ENCODE measurements around the gene SLC24A3. TPM values are rescaled to one million over a fixed set of nuclear protein-coding genes. Genes with fewer than 3 reads are reported as not detected.

The SLC24A3 gene
- total RNA-seq, 2 donors from 2014 or later = 0.07 TPM; not detected in 1

- no peak overlapping the region for H3K27ac Mint-ChIP-seq
- H3K9me3 Mint-ChIP-seq = peaks cover 0 to 1% of the 10 kb centered on the region in 2 donors
- peaks cover 8% of the 10 kb centered on the region for H3K27me3 Mint-ChIP-seq (ENCODE audit: low read depth)
- no peaks in the 10 kb centered on the region for H3K4me1 Mint-ChIP-seq (ENCODE audit: low read depth)
- H3K4me3 Mint-ChIP-seq = no peak overlapping the region
- ATAC-seq (replicated peaks in 1 of 2) = no peak
- DNase-seq = no peak
- H3K36me3 Mint-ChIP-seq (ENCODE audit: insufficient read depth in 2 of 2) = no peaks in the 10 kb centered on the region
These were observed 497.3 kb downstream of the SLC24A3 start for GRCh38 chr20:19709635-19710335.

GRCh38 chr20:19710336-19711120, 498.1 kb downstream of the SLC24A3 start:
- Mint-ChIP-seq H3K36me3 (ENCODE audit: insufficient read depth in 2 of 2) (peaks cover 0 to 1% of the 10 kb centered on the region in 2 donors), H3K27me3 (ENCODE audit: low read depth) (peaks cover 8% of the 10 kb centered on the region), H3K4me3 (no peak overlapping the region), H3K9me3 (peaks cover 0 to 1% of the 10 kb centered on the region in 2 donors), H3K27ac (no peak overlapping the region), H3K4me1 (ENCODE audit: low read depth) (no peaks in the 10 kb centered on the region)
- DNase-seq (no peak), ATAC-seq (replicated peaks in 1 of 2) (no peak)

DNA sequence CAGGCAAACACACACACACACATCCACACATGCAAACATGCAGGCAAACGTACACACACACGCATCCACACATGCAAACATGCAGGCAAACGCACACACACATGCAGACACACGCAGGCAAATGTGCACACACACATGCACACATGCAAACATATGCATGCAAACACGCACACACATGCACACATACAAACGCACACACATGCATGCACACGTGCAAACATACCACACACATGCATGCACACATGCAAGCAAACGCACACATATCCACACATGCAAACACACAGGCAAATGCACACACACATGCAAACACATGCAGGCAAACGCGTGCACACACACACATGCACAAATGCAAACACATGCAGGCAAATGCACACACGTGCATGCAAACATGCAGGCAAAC, 498.7 kb downstream of the SLC24A3 start:
- Mint-ChIP-seq H3K4me1 (ENCODE audit: low read depth) (no peaks in the 10 kb centered on the region), H3K9me3 (peaks cover 0 to 1% of the 10 kb centered on the region in 2 donors), H3K4me3 (no peak overlapping the region), H3K27me3 (ENCODE audit: low read depth) (peaks cover 8% of the 10 kb centered on the region), H3K36me3 (ENCODE audit: insufficient read depth in 2 of 2) (peaks cover 0 to 1% of the 10 kb centered on the region in 2 donors), H3K27ac (no peak overlapping the region)
- DNase-seq (no peak), ATAC-seq (replicated peaks in 1 of 2) (no peak)

GRCh38 chr20:19712721-19713260, 500.3 kb downstream of the SLC24A3 start:
- Mint-ChIP-seq H3K27ac (no peak overlapping the region), H3K36me3 (ENCODE audit: insufficient read depth in 2 of 2) (peaks cover 0 to 1% of the 10 kb centered on the region in 2 donors), H3K27me3 (ENCODE audit: low read depth) (peaks cover 8% of the 10 kb centered on the region), H3K9me3 (peaks cover 0 to 1% of the 10 kb centered on the region in 2 donors), H3K4me1 (ENCODE audit: low read depth) (no peaks in the 10 kb centered on the region), H3K4me3 (no peak overlapping the region)
- ATAC-seq (replicated peaks in 1 of 2) (no peak), DNase-seq (no peak)

- peaks cover 14% of the 10 kb centered on the region for H3K27me3 Mint-ChIP-seq (ENCODE audit: low read depth)
- H3K4me1 Mint-ChIP-seq (ENCODE audit: low read depth) = no peaks in the 10 kb centered on the region
- ATAC-seq (replicated peaks in 1 of 2) (no peak), DNase-seq (no peak)
- H3K27ac Mint-ChIP-seq = no peak overlapping the region
- peaks cover 0 to 1% of the 10 kb centered on the region in 2 donors for H3K36me3 Mint-ChIP-seq (ENCODE audit: insufficient read depth in 2 of 2)
- H3K9me3 Mint-ChIP-seq = peaks cover 0 to 4% of the 10 kb centered on the region in 2 donors
- no peak overlapping the region for H3K4me3 Mint-ChIP-seq
These were observed 501.6 kb downstream of the SLC24A3 start for GRCh38 chr20:19713822-19714578.

DNA sequence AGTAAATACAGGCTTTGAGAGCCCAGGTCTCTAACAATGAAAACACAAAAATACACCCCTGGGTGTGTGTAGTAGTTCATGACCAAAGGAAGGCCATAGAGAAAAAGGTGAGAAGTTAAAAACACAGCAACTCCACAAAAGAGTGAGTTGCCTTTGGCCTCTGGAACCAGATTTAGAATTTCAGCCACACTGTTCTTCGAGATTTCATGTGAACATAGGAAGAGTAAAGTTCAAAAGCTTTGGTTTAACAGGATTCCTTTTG, 502.1 kb downstream of the SLC24A3 start:
- H3K36me3 Mint-ChIP-seq (ENCODE audit: insufficient read depth in 2 of 2) = peaks cover 0 to 1% of the 10 kb centered on the region in 2 donors
- no peak overlapping the region for H3K4me3 Mint-ChIP-seq
- ATAC-seq (replicated peaks in 1 of 2) (no peak), DNase-seq (no peak)
- H3K27me3 Mint-ChIP-seq (ENCODE audit: low read depth) = peaks cover 14% of the 10 kb centered on the region
- peaks cover 0 to 4% of the 10 kb centered on the region in 2 donors for H3K9me3 Mint-ChIP-seq
- H3K27ac Mint-ChIP-seq = no peak overlapping the region
- no peaks in the 10 kb centered on the region for H3K4me1 Mint-ChIP-seq (ENCODE audit: low read depth)

- H3K36me3 Mint-ChIP-seq (ENCODE audit: insufficient read depth in 2 of 2) = peaks cover 0 to 1% of the 10 kb centered on the region in 2 donors
- peaks cover 0 to 3% of the 10 kb centered on the region in 2 donors for H3K9me3 Mint-ChIP-seq
- ATAC-seq (replicated peaks in 1 of 2) (no peak), DNase-seq (no peak)
- no peak overlapping the region for H3K27ac Mint-ChIP-seq
- H3K4me1 Mint-ChIP-seq (ENCODE audit: low read depth) = no peaks in the 10 kb centered on the region
- no peak overlapping the region for H3K4me3 Mint-ChIP-seq
- peaks cover 14% of the 10 kb centered on the region for H3K27me3 Mint-ChIP-seq (ENCODE audit: low read depth)
These were observed 503.5 kb downstream of the SLC24A3 start for GRCh38 chr20:19715986-19716385.

- H3K4me3 Mint-ChIP-seq = no peak overlapping the region
- no peak overlapping the region for H3K27ac Mint-ChIP-seq
- peaks cover 0 to 3% of the 10 kb centered on the region in 2 donors for H3K9me3 Mint-ChIP-seq
- peaks cover 0 to 1% of the 10 kb centered on the region in 2 donors for H3K36me3 Mint-ChIP-seq (ENCODE audit: insufficient read depth in 2 of 2)
- no peak for DNase-seq
- ATAC-seq (replicated peaks in 1 of 2) = no peak
- H3K4me1 Mint-ChIP-seq (ENCODE audit: low read depth) = no peaks in the 10 kb centered on the region
- peaks cover 6% of the 10 kb centered on the region for H3K27me3 Mint-ChIP-seq (ENCODE audit: low read depth)
These were observed 506.4 kb downstream of the SLC24A3 start for GRCh38 chr20:19718880-19719279.

GRCh38 chr20:19720991-19721390, 508.5 kb downstream of the SLC24A3 start:
- no peaks in the 10 kb centered on the region for H3K36me3 Mint-ChIP-seq (ENCODE audit: insufficient read depth in 2 of 2)
- no peak overlapping the region for H3K4me3 Mint-ChIP-seq
- no peaks in the 10 kb centered on the region for H3K4me1 Mint-ChIP-seq (ENCODE audit: low read depth)
- DNase-seq (no peak), ATAC-seq (replicated peaks in 1 of 2) (no peak)
- H3K27ac Mint-ChIP-seq = no peak overlapping the region
- H3K27me3 Mint-ChIP-seq (ENCODE audit: low read depth) = peaks cover 6% of the 10 kb centered on the region
- H3K9me3 Mint-ChIP-seq = peaks cover 0 to 3% of the 10 kb centered on the region in 2 donors

- Mint-ChIP-seq H3K4me3 (no peak overlapping the region), H3K9me3 (peaks cover 0 to 3% of the 10 kb centered on the region in 2 donors), H3K36me3 (ENCODE audit: insufficient read depth in 2 of 2) (no peaks in the 10 kb centered on the region), H3K27me3 (ENCODE audit: low read depth) (peaks cover 6% of the 10 kb centered on the region), H3K4me1 (ENCODE audit: low read depth) (no peaks in the 10 kb centered on the region), H3K27ac (no peak overlapping the region)
- ATAC-seq (replicated peaks in 1 of 2) = no peak
- DNase-seq = no peak
These were observed 510.6 kb downstream of the SLC24A3 start for GRCh38 chr20:19723051-19723450.

GRCh38 chr20:19723813-19724430, 511.5 kb downstream of the SLC24A3 start:
- Mint-ChIP-seq H3K36me3 (ENCODE audit: insufficient read depth in 2 of 2) (no peaks in the 10 kb centered on the region), H3K4me3 (no peak overlapping the region), H3K9me3 (no peaks in the 10 kb centered on the region), H3K27ac (no peak overlapping the region), H3K27me3 (ENCODE audit: low read depth) (peaks cover 1% of the 10 kb centered on the region), H3K4me1 (ENCODE audit: low read depth) (no peaks in the 10 kb centered on the region)
- ATAC-seq (replicated peaks in 1 of 2) (no peak), DNase-seq (no peak)

GRCh38 chr20:19725373-19725772, 512.9 kb downstream of the SLC24A3 start:
- Mint-ChIP-seq H3K9me3 (no peaks in the 10 kb centered on the region), H3K4me3 (no peak overlapping the region), H3K27me3 (ENCODE audit: low read depth) (no peaks in the 10 kb centered on the region), H3K27ac (no peak overlapping the region), H3K36me3 (ENCODE audit: insufficient read depth in 2 of 2) (no peaks in the 10 kb centered on the region), H3K4me1 (ENCODE audit: low read depth) (no peaks in the 10 kb centered on the region)
- ATAC-seq (replicated peaks in 1 of 2) (no peak), DNase-seq (no peak)
